HEK293T (cell line): ENCODE results near the gene ATP11A.

ENCODE experiments used
- ARNT ChIP-seq: fragments of 450-650 bp; IDR thresholded peaks from 2 replicates; pipeline ENCODE4 v1.6.1; 2017; ENCODE audit warnings: mild to moderate bottlenecking
- BHLHE40 ChIP-seq: fragments of 450-650 bp; IDR thresholded peaks from 2 replicates; pipeline ENCODE4 v1.6.1; 2016; ENCODE audit warnings: mild to moderate bottlenecking, moderate library complexity, borderline replicate concordance
- ELF4 ChIP-seq: fragments of 450-650 bp; IDR thresholded peaks from 2 replicates; pipeline ENCODE4 v1.6.1; 2017; ENCODE audit warnings: antibody characterized with exemption
- LEF1 ChIP-seq: fragments of 450-650 bp; IDR thresholded peaks from 2 replicates; pipeline ENCODE4 v1.6.1; 2017; ENCODE audit warnings: mild to moderate bottlenecking, borderline replicate concordance

DNA sequence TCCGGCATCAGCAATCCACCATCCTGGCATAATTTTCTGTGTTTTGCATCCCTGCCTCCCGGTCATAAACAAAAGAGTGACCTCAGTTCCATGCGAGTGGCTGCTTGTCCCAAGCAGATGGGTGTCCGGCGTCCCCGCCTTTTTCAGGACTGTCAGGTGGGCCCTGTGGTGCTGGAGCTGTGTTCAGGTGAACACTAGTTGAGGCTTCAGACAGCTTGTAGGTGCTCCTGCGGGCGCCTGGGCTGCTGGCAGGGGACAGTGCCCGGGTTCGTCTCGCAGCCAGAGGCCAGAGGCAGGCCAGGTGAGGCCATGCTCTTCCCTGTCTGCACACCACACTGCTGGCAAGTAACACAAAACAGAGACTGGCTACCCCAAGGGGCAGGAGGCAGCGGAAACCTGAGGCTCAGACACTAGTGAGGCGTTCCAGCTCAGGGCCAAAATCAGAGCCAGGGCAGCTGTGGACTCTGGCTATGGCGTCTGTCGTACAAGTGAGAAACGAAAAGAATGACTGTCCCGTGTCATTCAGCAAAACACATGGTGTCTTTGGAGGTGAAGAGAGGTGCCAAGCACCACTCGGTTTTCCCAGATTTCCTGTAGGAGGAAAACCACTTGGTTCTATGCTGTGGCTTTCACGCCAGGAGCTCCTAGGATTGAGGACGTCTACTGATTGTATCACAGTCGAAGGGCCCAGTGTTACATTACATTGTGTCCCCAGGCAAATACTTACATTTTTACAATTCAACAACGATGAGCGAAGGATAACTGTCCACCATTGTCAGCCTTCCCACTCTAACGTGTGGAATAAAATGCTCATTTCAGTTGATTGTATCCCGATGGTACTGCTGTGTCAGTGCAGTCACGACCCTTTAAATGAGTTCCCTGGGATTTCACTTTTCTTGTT is 104.0 kb downstream of the ATP11A start:
- TF ChIP-seq LEF1 (no peak), BHLHE40 (no peak), ARNT (no peak), ELF4 (no peak)
